ENCODE data around the gene CTNNBL1. TPM values are rescaled to one million over a fixed set of nuclear protein-coding genes. Genes with fewer than 3 reads are reported as not detected.

The CTNNBL1 gene
- total RNA-seq, 1 experiment from 2014 or later: 203 TPM

GRCh38 chr20:37902504-37903313 lies 208.9 kb downstream of the CTNNBL1 start, which contains the start of gene VSTM2L:
Gene VSTM2L (plus strand): TSS chr20:37903127. CDS start chr20:37903351, 224 bp downstream.
- Histone ChIP-seq H3K4me3 (ENCODE audit: low read depth, low read length) (peak within 1 kb of the TSS; percentile 8), H3K4me1 (no peaks in the 10 kb centered on the region), H3K9me3 (no peaks in the 10 kb centered on the region), H3K27me3 (replicated peaks; ENCODE audit: control insufficient read depth, insufficient read depth, low read length) (peaks cover 4% of the 10 kb centered on the region), H3K36me3 (ENCODE audit: control insufficient read depth, insufficient read depth, low read length) (no peaks in the 10 kb centered on the region)
- BruUV-seq (replicated peaks): no TSS peak
- POLR2A ChIA-PET: interaction anchor here (0.5 kb wide), 1 partner anchor 22 kb away, joined by 5 read pairs; no protein-coding TSS in a partner anchor
- no peaks in the 10 kb centered on the region for H3K9me3 Mint-ChIP-seq (ENCODE audit: unreplicated experiment)
- H3K4me3 Mint-ChIP-seq (ENCODE audit: unreplicated experiment): peak within 1 kb of the TSS; percentile 49
- peaks cover 6% of the 10 kb centered on the region for H3K4me1 Mint-ChIP-seq (ENCODE audit: low read depth, unreplicated experiment)
- CTCF ChIA-PET: no interaction called here
- peaks cover 5% of the 10 kb centered on the region for H3K36me3 Mint-ChIP-seq (ENCODE audit: insufficient read depth, unreplicated experiment)
- TF ChIP-seq CTCF (IDR thresholded peaks at IDR 0.05; ENCODE audit: insufficient read depth in 1 of 2, low read depth in 1 of 2, low read length in 1 of 2, severe bottlenecking in 1 of 2, unreplicated experiment in 1 of 2): no peak
- intact Hi-C loops (cut with micrococcal nuclease; ENCODE audit: unreplicated experiment): loop anchor here (1.0 to 5.0 kb wide), 2 partner anchors 90 to 319 kb away; no protein-coding TSS in a partner anchor
- DNase-seq: peak in 1 of 2 experiments; percentile 39
- peaks cover 25% of the 10 kb centered on the region for H3K27me3 Mint-ChIP-seq (ENCODE audit: insufficient read depth, unreplicated experiment)
- no peak within 1 kb of the TSS for H3K27ac Mint-ChIP-seq (ENCODE audit: unreplicated experiment)

- no peak overlapping the region for H3K27ac Mint-ChIP-seq (ENCODE audit: unreplicated experiment)
- peak overlapping the region; percentile 49 for H3K4me3 Mint-ChIP-seq (ENCODE audit: unreplicated experiment)
- intact Hi-C loops (cut with micrococcal nuclease; ENCODE audit: unreplicated experiment): loop anchor here (5.0 kb wide), 1 partner anchor 89 kb away; no protein-coding TSS in a partner anchor
These were observed 209.6 kb downstream of the CTNNBL1 start for GRCh38 chr20:37903317-37904007.

More at GRCh38 chr20:37903317-37904007, 209.6 kb downstream of the CTNNBL1 start:
- Histone ChIP-seq H3K4me3 (ENCODE audit: low read depth, low read length) (no peak overlapping the region), H3K4me1 (no peaks in the 10 kb centered on the region), H3K9me3 (no peaks in the 10 kb centered on the region), H3K27me3 (replicated peaks; ENCODE audit: control insufficient read depth, insufficient read depth, low read length) (peaks cover 6% of the 10 kb centered on the region), H3K36me3 (ENCODE audit: control insufficient read depth, insufficient read depth, low read length) (no peaks in the 10 kb centered on the region)
- peaks cover 22% of the 10 kb centered on the region for H3K27me3 Mint-ChIP-seq (ENCODE audit: insufficient read depth, unreplicated experiment)
- peak in 1 of 2 experiments; percentile 33 for TF ChIP-seq CTCF (IDR thresholded peaks at IDR 0.05; ENCODE audit: insufficient read depth in 1 of 2, low read depth in 1 of 2, low read length in 1 of 2, severe bottlenecking in 1 of 2, unreplicated experiment in 1 of 2)
- DNase-seq: no peak
- peaks cover 5% of the 10 kb centered on the region for H3K36me3 Mint-ChIP-seq (ENCODE audit: insufficient read depth, unreplicated experiment)
- CTCF ChIA-PET: no interaction called here
- no TSS peak for BruUV-seq (replicated peaks)
- peaks cover 6% of the 10 kb centered on the region for H3K4me1 Mint-ChIP-seq (ENCODE audit: low read depth, unreplicated experiment)
- no peaks in the 10 kb centered on the region for H3K9me3 Mint-ChIP-seq (ENCODE audit: unreplicated experiment)
- POLR2A ChIA-PET: interaction anchor here (0.5 kb wide), 1 partner anchor 21 kb away, joined by 5 read pairs; no protein-coding TSS in a partner anchor
